Panc1 (cell line): ENCODE data around the gene FARP2. TPM values are rescaled to one million over a fixed set of nuclear protein-coding genes. Genes with fewer than 3 reads are reported as not detected.

ENCODE experiments used
- ATAC-seq: fragments of 200-7000 bp; cut with Tn5 transposase; 2 replicates; pipeline ENCODE4 v1.9.1; 2020; ENCODE audit warnings: mild to moderate bottlenecking, moderate library complexity
- BruUV-seq: library from RNA; stranded (reverse); fragments of 400-500 nt; replicated peaks from 2 replicates; lab custom pipeline; 2021; lab: Mats Ljungman, UMichigan
- CTCF ChIA-PET: fragments of 300-600 bp; sonication (Branson Sonifier 250); formaldehyde crosslinking; loops from one replicate; lab custom pipeline; 2022; ENCODE audit warnings: antibody characterized with exemption; lab: Charles Lee
- POLR2A ChIA-PET: fragments of 300-600 bp; sonication (Branson Sonifier 250); formaldehyde crosslinking; loops from one replicate; lab custom pipeline; 2022; ENCODE audit warnings: antibody characterized with exemption; lab: Charles Lee
- DNase-seq: peaks from one replicate; pipeline ENCODE4 v3.0.0-alpha.2; 2010; ENCODE audit warnings: low read depth, low spot score
- H3K27ac ChIP-seq: 2 replicates; pipeline ENCODE4 v1.5.1; 2011; ENCODE audit warnings: mild to moderate bottlenecking, low read length, inconsistent platforms
- H3K27me3 ChIP-seq: fragments of 200-500 bp; sonication (Bioruptor generic); 2 replicates; pipeline ENCODE4 v1.6.0; 2014; ENCODE audit warnings: low read length, inconsistent platforms; ENCODE audit not compliant: control insufficient read depth, insufficient read depth
- H3K36me3 ChIP-seq: fragments of 200-500 bp; sonication (Bioruptor generic); 2 replicates; pipeline ENCODE4 v1.5.1; 2014; ENCODE audit warnings: inconsistent platforms, mild to moderate bottlenecking, low read length, moderate library complexity; ENCODE audit not compliant: control insufficient read depth, insufficient read depth
- H3K4me1 ChIP-seq: 2 replicates; pipeline ENCODE4 v1.5.1; 2011; ENCODE audit warnings: inconsistent platforms, mild to moderate bottlenecking, low read length, moderate library complexity; ENCODE audit not compliant: control insufficient read depth, insufficient read depth
- H3K4me3 ChIP-seq, 2 experiments: 2 replicates each; pipeline ENCODE4 v1.5.1; 2011 to 2012; ENCODE audit warnings: low read depth in 2 of 2, low read length in 2 of 2, mild to moderate bottlenecking in 2 of 2, inconsistent platforms in 1 of 2, moderate library complexity in 1 of 2
- H3K9me3 ChIP-seq: fragments of 200-500 bp; sonication (Bioruptor generic); 2 replicates; pipeline ENCODE4 v1.5.1; 2014; ENCODE audit warnings: low read depth, mild to moderate bottlenecking, inconsistent platforms, low read length, moderate library complexity; ENCODE audit not compliant: control insufficient read depth, insufficient read depth
- CTCF ChIP-seq: fragments of 450-650 bp; IDR thresholded peaks from 2 replicates; pipeline ENCODE4 v1.5.1; 2017; ENCODE audit warnings: mild to moderate bottlenecking
- POLR2AphosphoS5 ChIP-seq: IDR thresholded peaks from 2 replicates; pipeline ENCODE4 v1.6.1; 2012; ENCODE audit warnings: mild to moderate bottlenecking, low read depth, low read length, moderate library complexity
- REST ChIP-seq, 2 experiments: IDR thresholded peaks; 2 replicates each; pipeline ENCODE4 v1.6.1; 2011 to 2012; ENCODE audit warnings: low read depth in 2 of 2, control low read depth in 1 of 2, low read length in 1 of 2, mild to moderate bottlenecking in 1 of 2, moderate library complexity in 1 of 2; ENCODE audit not compliant: insufficient read depth in 1 of 2
- SIN3A ChIP-seq: IDR thresholded peaks from 2 replicates; pipeline ENCODE4 v1.6.1; 2012; ENCODE audit warnings: low read depth, mild to moderate bottlenecking, low read length, moderate library complexity, borderline replicate concordance; ENCODE audit not compliant: insufficient read depth
- TCF7L2 ChIP-seq: IDR thresholded peaks from 2 replicates; pipeline ENCODE4 v1.6.1; 2011; ENCODE audit warnings: mild to moderate bottlenecking, low read depth, low read length, inconsistent platforms
- in situ Hi-C: cut with HindIII; loops from 2 replicates; pipeline ENCODE4 v1.10.0; 2016; ENCODE audit warnings: low sequenced_read_pairs, low pct_unique_long_range_greater_than_20kb
- intact Hi-C: fragments of 100-400 bp; cut with micrococcal nuclease; formaldehyde crosslinking; loops from one replicate; pipeline ENCODE4 v1.10.0; 2022; ENCODE audit not compliant: unreplicated experiment
- total RNA-seq: library from RNA; stranded (reverse); gene quantifications from one replicate; pipeline ENCODE4 v1.2.1, GENCODE V29; 2021; ENCODE audit not compliant: unreplicated experiment

FARP2 gene
- total RNA-seq, 1 experiment from 2014 or later: 80.3 TPM

- DNase-seq (no peak), ATAC-seq (no peak)
- CTCF ChIA-PET: no interaction called here
- peaks cover 51% of the 10 kb centered on the region for H3K4me1 ChIP-seq
- BruUV-seq: no TSS peak
- in situ Hi-C loops: no loop called here
- intact Hi-C loops: no loop called here
- TF ChIP-seq REST (IDR thresholded peaks at IDR 0.05; ENCODE audit: insufficient read depth in 1 of 2, low read depth in 2 of 2, low read length in 1 of 2): no peak
- no peak for TF ChIP-seq POLR2AphosphoS5
- TF ChIP-seq SIN3A: no peak
- no peak for TF ChIP-seq TCF7L2
- TF ChIP-seq CTCF: no peak
- POLR2A ChIA-PET: interaction anchor here (1.4 kb wide), 1 partner anchor 9 kb away, joined by 3 read pairs; no protein-coding TSS in a partner anchor
- H3K36me3 ChIP-seq: peaks cover 4% of the 10 kb centered on the region; the same call in 1 of the 2 replicates
- H3K27me3 ChIP-seq: no peaks in the 10 kb centered on the region
- H3K4me3 ChIP-seq: no peak overlapping the region
- H3K27ac ChIP-seq: no peak overlapping the region
- no peaks in the 10 kb centered on the region for H3K9me3 ChIP-seq
Observed at GRCh38 chr2:241310917-241311566, 45.0 kb upstream of the FARP2 start.

GRCh38 chr2:241312082-241312481, 44.0 kb upstream of the FARP2 start:
- DNase-seq (no peak), ATAC-seq (no peak)
- CTCF ChIA-PET: no interaction called here

More at GRCh38 chr2:241312082-241312481, 44.0 kb upstream of the FARP2 start:
- no TSS peak for BruUV-seq
- in situ Hi-C loops: no loop called here
- intact Hi-C loops: no loop called here
- no peak overlapping the region; the same call in 1 of the 2 replicates for H3K27ac ChIP-seq
- POLR2A ChIA-PET: interaction anchor here (1.4 kb wide), 1 partner anchor 10 kb away, joined by 3 read pairs; no protein-coding TSS in a partner anchor
- peaks cover 8% of the 10 kb centered on the region; the same call in 1 of the 2 replicates for H3K36me3 ChIP-seq
- no peak overlapping the region for H3K4me3 ChIP-seq
- H3K9me3 ChIP-seq: no peaks in the 10 kb centered on the region
- H3K4me1 ChIP-seq: peaks cover 52% of the 10 kb centered on the region
- no peak for TF ChIP-seq REST (IDR thresholded peaks at IDR 0.05; ENCODE audit: insufficient read depth in 1 of 2, low read depth in 2 of 2, low read length in 1 of 2)
- TF ChIP-seq TCF7L2: no peak
- TF ChIP-seq POLR2AphosphoS5: no peak
- no peak for TF ChIP-seq CTCF
- TF ChIP-seq SIN3A: no peak
- no peaks in the 10 kb centered on the region for H3K27me3 ChIP-seq
